T-helper 2 cell treated with Interferon-gamma antibody and Interleukin-4, amounts not matched to agents 100 ng/mL and 5 ng/mL, for 36 hours (primary cell): ENCODE measurements around the gene PRMT7. TPM values are rescaled to one million over a fixed set of nuclear protein-coding genes. Genes with fewer than 3 reads are reported as not detected.

Experiments used
- intact Hi-C: fragments of 100-400 bp; cut with micrococcal nuclease; formaldehyde crosslinking; loops from one replicate; pipeline ENCODE4 v1.15.1; 2023
- total RNA-seq: library from RNA; stranded (reverse); gene quantifications from 2 replicates; pipeline ENCODE4 v1.2.3, GENCODE V29; 2022

Gene PRMT7
- total RNA-seq, 1 donor from 2014 or later = 65.4 TPM

DNA sequence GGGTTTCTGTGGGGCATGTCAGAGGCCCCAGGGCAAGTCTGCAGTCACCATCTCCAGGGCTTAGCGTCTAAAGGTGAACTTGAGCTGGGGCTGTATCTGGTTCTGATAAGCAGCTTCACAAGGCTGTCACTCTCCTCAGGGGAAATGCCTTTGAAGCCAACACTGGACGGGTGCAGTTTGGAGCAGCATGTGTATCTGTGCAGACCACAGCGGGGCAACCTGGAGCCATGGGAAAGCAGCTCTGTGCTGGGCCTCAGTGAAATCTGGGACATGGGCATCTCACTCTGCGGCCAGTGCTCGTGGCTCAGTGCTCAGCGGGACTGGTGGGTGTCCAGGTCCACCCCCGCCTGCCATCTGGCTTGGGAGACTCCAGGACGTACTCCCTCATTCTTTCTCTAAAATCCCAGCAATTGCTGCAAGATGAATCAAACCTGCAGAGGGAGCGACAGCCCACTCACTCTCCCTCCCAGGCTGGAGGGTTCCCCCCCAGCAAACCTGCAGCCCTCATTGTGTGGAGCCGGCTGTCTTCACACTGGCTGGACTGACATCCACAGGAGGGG is 63.5 kb downstream of the PRMT7 start:
- intact Hi-C loops = no loop called here

DNA sequence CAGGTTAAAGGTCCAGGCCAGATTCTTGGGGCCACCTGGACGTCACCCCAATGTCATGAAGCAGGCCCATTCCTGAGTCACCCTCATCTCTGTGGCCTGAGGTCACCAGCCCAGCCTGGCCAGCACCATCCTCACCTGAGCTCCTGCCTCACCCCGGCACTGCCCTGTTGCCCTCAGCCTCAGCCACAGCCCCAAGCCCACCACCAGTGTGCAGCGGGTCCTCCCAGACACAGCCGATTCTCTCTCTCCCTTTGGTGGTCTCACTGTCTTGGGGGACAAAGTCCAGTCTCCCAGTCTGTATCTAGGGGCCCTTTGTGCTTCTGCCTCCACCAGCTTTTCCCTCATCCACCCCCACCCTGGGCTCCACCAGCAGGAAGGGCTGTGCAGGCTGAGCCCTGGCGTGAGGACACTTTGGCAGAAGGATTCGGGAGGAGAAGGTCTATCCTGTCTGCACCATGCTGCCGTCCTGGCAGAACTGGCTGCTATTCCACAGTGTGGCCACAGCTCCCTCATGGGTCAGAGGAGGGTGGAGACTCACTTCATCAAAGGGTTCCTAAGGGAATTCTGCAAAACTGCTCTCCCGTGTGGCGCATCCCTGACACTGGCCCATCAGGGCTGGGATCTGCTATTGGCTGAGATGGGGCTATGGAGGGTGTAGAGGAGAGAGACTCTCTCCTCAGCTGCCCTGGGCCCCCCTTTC is 64.3 kb downstream of the PRMT7 start:
- intact Hi-C loops = no loop called here

DNA sequence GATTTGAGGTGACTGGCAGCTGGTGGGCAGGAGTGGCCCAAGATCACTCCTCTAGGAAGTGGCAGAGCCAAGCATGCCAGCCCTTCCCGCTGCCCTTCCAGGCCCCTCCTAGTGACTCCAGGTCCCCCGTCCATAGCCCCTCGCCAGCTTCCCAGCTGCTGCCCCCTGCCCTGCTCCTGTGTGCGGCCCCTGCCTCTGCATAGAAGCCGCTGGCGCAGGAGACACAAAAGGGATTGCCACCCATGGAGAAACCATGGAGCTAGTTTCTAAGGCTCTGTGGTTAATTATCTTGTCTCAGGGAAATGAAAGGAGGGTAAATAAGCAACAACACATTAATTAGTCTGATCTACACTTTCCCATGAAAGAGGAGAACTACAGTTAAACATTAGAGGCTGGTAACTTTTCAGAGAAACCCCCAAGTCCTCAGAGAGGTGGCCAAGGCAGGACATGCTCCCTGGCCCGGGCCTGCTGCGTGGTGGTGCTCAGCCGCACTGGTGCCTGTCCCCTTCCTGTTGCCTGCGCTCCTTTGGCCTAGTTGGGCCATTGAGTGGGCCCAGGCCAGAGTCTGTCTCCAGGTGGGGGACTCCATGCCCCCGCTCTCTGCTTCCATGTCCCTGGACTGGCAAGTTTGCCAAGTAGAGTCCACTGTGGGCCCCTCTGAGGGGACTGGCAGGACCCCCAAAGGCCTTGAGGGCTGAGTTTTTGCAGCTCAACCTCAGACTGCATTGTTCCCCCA is 65.2 kb downstream of the PRMT7 start:
- intact Hi-C loops = no loop called here

DNA sequence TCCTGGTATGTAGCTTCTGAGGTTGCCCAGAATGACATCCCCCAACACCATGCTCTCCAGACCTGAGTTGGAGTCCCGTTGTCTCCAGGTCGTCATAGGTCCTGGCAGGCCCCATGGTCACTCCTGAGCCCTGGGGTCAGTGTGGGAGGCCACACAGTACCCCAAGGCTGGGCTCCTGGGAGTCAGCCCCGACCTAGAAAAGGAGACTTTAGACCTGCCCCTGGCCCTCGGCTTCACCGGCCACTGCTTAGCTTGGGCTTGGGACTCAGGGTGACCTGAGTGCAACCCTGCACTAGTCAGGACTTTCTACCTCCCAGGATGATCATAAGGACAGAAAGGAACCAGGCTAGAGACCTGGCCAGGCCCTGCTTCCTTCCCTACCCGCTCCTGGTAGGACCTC is 65.8 kb downstream of the PRMT7 start:
- intact Hi-C loops = no loop called here

DNA sequence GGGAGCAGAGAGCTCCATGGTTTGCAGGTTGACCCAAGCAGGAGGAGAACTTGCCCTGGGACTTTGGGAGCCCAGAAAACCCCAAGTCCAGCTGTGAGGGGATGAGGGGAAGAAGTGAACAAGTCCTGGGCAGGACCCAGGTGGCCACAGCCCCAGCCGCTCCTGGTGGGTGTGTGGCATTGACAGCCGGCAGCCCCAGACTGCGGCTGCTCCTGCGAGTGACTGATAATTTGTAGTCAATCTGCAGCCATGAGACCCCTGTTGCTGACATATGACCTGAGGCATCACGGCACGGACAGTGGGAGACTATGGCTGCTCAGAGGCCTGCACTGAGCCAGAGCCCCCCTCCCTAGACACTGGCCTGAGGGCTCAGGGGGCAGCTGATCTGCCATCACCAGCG is 66.4 kb downstream of the PRMT7 start:
- intact Hi-C loops = no loop called here

DNA sequence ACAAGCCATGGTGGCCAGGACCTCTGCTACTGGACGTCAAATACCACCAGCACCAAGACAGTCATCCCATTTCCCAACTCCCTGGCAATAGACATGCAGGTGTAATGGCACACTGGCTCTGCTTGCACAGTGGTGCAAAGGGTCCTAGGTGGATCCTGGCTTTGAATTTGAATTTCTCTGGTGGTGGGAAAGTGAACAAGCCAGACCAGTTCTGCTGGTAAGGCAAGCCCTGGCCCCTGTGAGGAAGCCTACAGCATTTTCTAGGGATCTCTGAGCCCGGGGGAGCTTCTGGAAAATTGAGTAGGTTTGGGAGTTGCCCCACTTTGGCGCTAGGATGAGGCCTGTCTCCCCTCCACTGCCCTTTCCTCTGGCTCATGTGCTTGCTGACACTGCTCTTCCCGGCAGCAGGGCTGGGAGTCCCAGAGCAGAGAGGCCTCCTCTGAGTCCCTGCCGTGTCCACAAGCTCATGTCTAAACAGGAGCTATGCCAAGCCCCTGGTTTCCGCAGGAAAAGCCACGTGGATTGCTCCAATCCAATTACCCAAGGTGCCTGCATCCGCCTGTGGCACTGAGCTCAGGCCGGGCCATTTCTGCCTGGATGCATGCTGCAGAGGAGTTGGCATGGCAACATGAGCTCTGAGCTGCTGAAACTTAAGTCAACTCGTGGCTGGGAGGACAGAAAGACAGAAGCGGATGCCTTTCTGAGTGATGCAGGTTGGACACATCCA is 67.0 kb downstream of the PRMT7 start:
- intact Hi-C loops = no loop called here

DNA sequence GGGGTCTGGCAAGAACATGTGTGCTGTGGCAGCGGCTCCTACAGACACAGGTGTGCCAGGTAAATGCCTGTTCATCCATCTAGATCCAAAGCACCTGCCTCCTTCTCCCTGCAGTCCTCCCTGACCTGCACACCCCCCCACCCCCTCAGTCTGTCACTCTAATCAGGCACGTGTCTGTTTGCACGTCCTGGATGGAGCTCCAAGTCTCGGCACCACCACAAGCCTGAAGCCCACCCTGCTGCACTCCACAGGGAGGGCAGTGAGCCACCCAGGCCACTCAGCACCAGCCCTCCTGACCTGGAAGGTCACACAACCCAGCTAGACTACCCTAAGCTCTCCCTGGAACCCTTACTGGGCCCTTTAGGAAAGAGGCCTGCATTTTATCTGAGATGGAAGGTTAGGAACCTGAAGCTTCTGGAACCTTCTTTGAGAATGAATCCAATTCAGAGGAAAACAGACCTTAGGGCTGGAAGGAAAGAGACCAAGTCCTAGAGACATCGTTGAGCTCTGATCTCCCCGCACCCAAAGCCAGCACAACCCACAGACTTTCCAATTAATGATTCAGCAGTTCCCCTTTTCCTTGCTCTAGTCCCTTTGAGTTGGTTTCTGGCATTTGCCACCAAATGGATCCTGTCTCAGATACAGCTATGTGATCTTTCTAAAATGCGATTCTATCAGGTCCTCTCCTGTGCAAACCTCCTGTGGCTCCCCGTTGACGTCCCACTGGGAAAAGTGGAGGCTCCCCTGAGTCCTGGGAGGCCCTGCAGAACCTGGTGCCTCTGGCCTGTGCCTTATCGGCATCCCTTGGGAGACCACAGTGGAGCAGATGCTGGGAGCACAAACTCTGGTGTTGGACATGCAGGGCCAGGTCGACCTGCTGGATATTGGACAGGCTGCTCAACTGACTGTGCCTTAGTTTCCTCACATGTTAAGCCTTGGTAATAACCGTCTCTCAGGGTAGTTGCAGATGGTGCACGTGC is 67.9 kb downstream of the PRMT7 start:
- intact Hi-C loops = no loop called here

DNA sequence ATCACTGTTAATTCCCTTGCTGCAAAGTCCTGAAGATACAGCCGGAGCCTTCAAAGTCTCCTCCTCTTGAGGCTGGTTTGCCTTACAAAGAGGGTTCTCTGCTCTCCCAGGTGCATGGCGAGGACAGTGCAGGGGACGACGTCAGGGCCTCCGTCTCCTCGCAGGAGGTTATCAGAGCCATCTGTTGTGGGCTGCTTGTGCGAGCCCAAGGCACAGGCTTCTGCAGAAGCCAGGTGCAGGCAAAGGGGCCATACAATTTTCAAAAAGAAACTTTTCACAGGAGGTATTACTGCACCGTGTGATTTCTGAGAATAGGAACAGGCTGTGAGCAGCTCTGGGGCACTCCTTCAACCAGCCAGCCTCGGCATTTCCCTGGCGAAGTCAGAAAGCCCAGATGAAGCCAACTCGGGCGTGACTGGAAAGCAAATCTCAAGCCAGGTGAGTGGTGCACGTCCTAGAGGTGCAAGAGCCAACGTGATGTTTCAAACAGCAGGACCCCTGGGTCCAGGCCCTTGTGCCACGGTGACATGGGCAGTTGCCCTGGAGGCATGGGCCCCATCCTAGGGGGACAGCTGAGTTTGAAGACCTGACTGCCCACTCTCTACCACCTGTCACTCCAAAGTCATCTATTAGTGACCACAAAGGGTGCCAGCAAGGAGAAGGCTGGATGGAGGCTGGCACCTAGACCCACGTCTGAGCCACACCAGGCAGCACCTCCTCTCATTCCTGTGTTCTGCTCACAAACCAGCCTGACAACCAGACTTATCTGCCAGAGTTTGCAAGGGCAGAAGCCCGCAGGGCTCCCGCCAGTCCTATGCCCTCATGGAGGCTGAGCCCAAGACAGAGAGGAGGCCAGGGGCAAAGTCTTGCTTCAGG is 68.9 kb downstream of the PRMT7 start:
- intact Hi-C loops = no loop called here

DNA sequence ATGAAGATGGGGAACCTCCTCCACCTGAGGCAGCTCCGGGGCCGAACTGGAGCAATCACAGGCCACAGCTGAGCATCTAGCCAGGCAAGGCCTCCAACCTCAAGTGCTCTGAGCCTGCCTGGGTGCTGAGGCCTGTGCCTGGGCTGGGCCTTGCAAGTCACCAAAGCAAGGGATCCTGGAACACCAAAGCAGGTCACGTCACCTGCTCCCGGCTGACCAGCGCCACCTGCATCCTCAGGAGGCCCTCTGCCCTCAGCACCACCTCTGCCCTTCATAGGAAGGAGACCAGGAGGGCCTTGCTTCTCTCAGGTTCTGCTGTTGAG is 69.5 kb downstream of the PRMT7 start:
- intact Hi-C loops = no loop called here

DNA sequence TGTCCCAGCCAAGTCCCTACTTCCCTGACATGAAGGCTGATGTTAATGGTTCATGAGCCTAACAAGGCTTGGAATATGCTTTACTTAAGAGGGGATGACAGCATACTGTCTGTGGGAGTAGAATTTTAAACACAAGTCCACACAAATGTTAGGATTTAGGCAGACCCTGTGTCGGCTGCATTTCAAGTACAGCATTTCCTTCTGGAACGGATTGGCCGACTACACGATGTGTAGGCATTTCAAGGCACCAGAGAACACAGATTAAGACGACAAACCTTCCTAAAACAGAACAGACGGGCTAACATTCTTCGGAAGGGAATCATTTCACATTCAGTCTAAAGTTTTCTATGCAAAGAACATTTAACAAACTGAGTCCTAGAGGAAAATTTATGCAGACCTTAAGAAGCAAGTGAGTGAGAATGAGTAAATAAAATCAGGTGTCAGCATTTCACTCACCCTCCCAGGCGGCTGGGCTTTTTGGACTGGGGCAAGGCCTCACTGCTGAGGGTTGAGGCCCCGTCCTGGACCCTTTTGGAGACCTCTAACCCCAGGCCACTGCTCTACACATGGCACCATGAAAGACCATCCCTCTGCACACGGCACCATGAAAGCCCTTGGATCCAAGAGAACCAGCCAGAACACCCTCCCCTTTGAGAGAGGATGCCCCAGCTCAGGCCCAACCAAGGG is 70.0 kb downstream of the PRMT7 start:
- intact Hi-C loops = no loop called here

DNA sequence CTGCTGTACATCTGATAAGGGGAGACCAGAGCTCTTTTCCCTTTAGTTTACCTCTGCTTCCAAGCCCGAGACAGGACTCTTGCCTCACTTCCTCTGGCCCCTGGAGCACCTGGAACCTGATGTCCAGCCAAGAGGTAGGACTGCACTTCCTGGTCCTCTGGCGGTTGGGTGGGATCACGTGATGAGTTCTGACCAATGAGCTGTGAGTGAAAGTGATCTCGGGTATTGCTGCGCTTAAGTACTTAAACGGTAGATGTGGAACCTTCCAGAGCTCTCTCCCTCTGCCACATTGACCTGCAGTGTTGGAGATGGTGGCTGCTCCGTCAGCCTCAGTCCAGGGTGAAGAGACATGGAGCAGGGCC is 70.5 kb downstream of the PRMT7 start:
- intact Hi-C loops = no loop called here

DNA sequence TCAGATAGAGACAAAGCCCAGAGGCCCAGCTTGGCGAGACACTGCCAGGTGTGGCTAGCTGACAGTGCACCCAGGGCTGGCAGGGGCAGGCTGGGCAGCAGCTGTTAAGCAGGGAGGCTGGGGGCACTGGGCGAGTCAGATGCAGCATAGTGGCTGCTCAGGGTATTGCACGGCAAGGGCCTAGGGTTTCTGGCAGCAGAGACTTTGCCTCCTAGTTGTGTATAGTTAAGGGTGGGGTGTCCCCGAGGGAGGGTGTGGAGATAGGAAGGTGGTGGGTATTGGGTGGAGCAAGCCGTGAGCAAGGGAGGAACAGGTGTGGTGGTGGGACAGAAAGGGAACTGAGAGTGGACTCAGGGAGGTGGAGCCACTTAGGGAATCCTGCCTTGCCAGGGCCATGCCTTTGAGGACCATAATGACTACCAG is 71.5 kb downstream of the PRMT7 start:
- intact Hi-C loops = no loop called here

DNA sequence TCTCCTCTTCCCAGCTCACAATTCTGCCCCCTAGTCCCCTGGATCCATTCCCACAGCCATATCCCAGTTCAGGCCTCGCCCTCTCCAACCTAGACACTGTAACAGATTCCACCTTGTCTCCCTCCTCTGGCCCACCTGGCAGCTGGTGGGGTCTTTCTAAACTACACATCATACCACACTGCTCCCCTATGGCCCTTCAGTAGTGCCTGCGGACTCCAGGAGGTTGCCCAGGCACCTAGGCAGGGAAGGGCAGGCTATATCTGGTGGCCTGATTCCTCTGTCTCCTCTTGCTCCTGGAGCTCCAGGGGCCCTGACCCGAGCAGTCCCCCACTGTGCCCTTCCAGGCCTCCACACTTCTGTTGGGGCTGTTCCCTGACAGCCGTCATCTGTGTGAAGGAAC is 73.0 kb downstream of the PRMT7 start:
- intact Hi-C loops = no loop called here

DNA sequence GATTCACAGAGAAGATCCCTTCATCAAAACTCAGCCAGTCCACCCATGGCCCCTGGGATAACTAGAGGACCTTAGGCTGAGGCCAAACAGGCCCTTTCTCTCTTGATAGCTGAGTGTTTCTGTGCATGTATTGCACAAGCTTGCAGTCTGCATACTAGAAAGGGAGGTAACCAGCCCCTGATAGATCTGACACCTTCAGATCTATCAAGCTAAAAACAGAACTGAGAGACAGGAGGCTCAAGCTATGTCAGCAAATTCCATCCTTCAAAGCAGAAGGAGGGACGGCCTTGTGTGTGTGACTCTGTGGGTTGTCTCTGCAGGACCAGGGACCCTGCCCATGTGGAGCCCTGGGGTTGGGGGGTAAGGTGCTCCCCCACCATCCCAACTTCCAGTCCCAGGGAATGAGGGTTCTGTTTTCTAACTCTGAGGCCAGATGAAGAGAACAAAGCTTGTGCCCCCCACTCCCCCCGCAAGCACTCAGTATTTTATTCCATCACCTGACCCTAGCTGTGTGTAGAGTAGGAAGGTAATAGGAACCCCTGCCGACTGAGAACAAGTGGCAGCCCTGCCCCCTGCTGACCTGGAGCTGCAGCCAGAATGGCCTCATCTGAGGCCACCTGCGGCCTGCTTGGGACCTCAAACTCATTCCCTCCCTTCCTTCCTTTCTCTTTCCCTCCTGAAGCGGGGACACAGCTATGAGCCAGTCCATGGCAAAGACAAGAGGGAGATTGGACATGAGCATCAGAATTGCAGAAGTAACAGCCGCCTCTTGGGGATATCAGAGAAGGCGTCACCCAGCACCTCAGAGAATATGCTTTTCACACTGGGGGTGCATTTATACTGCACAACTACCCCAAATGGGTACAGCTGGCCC is 73.7 kb downstream of the PRMT7 start:
- intact Hi-C loops = no loop called here

DNA sequence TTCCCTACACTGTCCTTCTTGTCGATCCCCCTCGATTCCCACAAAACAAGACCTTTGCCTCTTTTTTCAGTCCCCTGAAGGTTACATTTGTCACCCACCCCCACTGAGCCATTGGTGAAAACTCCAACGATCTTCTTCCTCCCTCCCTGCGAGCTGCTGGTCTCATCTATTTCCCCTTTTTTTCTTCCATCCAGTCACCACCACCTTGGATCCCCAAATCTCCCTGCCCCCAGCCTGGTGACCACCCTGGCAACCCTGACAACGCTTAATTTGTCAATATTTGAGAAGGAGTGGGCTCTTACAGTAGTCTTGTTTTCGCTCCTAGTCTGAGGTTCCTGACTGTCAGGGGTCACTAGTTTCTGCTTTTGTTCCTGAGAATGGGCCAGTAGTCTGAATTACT is 74.6 kb downstream of the PRMT7 start:
- intact Hi-C loops = no loop called here

DNA sequence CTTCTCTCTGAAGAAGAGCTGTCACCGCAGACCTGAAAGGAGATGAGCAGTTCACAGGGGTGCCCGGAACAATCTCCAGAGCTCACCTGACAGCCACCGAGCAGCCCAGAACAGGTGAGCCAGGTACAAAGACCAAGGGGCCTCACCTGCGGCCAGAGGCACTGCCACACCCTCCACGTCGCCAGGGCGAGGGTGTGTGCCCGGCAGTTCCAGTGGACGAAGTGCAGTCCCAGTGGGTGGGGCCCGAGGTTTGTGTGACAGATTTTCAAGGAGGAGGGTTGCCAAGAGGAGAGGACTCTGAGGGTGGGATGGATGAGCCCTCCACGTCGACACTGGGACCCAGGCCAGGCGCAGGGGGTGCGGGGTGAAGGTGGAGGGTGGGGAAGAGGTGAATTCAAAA is 75.8 kb downstream of the PRMT7 start:
- intact Hi-C loops = no loop called here

DNA sequence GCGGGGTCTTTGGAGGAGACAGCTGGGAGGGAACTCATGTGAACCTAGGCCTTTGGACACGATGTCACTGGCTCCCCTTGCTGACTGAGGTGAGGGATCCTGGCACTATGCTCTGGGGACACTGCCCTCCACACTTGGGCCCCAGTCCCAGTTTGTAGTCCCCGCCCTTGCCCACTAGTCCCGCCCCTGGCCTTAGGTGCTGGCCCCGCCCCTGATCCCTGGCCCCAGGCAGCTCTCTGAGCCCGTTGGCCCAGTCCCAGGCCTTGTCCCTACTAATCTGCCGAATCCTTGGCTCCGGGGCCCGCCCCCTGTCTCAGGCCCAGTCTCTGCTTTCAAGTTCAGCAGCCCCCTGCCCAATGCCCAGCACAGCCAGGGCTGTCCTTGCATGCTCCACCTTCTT is 76.5 kb downstream of the PRMT7 start:
- intact Hi-C loops = no loop called here

DNA sequence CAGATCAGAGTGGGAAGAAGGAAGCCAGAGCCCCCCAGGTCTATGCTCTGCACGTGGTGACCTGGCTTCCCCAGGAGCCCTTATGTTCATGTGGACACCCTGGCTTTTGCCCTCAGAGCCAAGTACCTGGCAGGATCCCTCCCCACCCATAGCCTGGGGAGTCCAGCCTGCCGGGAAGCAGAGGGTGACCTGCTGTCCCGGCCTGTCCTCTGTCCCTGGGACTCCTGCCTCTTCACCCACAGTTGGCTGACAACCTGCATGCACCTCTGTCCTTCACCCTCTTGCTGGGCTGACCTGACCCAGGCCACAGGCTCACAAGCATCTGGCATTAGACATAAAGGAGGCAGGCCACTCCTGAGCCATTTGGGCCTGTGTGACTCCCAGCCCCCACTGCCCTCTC is 77.3 kb downstream of the PRMT7 start:
- intact Hi-C loops = no loop called here

DNA sequence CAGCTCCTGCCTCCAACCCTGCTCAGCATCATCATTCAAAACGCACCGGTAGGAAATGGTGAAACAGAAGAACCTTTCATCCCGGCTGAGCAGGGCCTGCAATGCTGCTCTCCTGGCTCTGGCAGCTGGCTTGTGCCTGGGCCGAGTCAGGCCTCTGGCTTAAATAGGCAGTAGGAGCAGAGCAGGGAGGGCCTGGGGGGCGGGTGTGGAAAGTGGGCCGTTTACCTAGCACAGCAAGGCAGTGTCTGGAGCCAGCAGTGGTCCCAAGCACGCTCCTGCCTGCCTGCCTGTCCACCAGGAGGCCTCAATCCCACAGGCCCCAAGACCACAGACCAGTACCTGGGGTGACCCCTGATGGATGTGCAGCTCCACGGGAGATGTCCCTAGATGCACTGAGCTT is 78.2 kb downstream of the PRMT7 start:
- intact Hi-C loops = no loop called here
